OCI-LY7 (cell line): ENCODE measurements around the gene CBFA2T3.

Source experiments
- CTCF ChIP-seq: fragments of 200-600 bp; sonication (generic); conservative IDR thresholded peaks from 2 replicates; pipeline ENCODE4 v1.5.1; 2014; ENCODE audit warnings: mild to moderate bottlenecking, antibody characterized with exemption, low read length, moderate library complexity, mixed read lengths
- EZH2phosphoT487 ChIP-seq: fragments of 200-600 bp; sonication (generic); IDR thresholded peaks from 2 replicates; pipeline ENCODE4 v1.6.1; 2018; ENCODE audit warnings: low read depth, borderline replicate concordance, mild to moderate bottlenecking, mixed run types, antibody characterized with exemption, low read length, moderate library complexity, mixed read lengths

- TF ChIP-seq CTCF (no peak), EZH2phosphoT487 (no peak)
Measured at GRCh38 chr16:88983771-88984687, 7.0 kb upstream of the CBFA2T3 start.
